ENCODE data around the gene EARS2. TPM values are rescaled to one million over a fixed set of nuclear protein-coding genes. Genes with fewer than 3 reads are reported as not detected.
A peak's percentile ranks its signal among the peaks of the same experiment; 100 is the strongest.

Gene EARS2
- total and polyA plus RNA-seq, 9 of the 15 experiments (the other 6 are each of a cell fraction or from before 2014, with no cell fraction given) = 17.6 to 58.6 (median 36.3) TPM

DNA sequence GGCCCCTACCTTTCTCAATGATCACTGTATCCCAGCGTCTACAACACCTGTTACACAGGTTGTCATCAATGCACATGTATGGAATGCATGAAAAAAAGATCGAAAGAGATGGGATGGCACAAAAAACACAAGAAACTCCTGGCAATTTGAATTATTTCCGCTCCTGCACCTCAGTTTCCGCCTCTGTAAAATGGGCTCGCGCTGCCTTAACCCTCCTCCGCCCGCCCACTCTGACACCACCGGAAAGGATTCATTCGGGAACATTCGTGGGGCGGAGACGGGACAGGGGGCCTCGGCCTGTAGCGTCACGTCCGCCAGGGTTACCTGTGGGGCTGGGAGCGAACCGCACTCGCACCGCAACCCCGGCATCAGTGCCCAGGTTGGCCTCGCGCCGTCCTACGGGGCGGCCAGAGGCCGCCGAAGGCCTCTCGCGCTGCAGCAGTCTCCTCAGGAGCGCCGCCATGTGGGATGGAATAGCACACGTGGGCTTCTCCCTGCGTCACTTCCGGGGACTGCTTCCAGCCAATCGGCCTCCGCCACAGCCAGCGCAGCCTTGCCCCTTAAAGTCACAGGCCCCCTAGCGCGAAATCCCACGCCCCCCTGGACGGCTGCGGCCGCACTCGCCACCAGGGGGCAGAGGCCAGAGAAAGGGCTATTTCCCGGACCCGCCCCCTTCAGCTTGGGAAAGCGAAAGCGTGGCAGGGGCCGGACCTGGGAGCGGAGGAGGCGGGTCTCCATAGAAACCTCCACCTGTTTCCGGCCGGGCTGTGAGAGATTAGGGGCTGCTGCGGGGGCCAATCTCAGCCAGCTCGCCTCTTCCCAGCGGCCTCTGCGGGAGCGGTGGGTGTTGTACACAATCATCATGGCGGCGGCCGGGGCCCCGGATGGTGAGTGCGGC is at the start of gene EARS2, which contains the start of gene UBFD1 (continued):
- TF ChIP-seq, protein P1, sequence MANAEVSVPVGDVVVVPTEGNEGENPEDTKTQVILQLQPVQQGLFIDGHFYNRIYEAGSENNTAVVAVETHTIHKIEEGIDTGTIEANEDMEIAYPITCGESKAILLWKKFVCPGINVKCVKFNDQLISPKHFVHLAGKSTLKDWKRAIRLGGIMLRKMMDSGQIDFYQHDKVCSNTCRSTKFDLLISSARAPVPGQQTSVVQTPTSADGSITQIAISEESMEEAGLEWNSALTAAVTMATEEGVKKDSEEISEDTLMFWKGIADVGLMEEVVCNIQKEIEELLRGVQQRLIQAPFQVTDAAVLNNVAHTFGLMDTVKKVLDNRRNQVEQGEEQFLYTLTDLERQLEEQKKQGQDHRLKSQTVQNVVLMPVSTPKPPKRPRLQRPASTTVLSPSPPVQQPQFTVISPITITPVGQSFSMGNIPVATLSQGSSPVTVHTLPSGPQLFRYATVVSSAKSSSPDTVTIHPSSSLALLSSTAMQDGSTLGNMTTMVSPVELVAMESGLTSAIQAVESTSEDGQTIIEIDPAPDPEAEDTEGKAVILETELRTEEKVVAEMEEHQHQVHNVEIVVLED (CRISPR knock-in tag; IDR thresholded peaks at IDR 0.05) = no peak
- TF ChIP-seq, protein P2, sequence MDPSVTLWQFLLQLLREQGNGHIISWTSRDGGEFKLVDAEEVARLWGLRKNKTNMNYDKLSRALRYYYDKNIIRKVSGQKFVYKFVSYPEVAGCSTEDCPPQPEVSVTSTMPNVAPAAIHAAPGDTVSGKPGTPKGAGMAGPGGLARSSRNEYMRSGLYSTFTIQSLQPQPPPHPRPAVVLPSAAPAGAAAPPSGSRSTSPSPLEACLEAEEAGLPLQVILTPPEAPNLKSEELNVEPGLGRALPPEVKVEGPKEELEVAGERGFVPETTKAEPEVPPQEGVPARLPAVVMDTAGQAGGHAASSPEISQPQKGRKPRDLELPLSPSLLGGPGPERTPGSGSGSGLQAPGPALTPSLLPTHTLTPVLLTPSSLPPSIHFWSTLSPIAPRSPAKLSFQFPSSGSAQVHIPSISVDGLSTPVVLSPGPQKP (CRISPR knock-in tag; IDR thresholded peaks at IDR 0.05) = no peak
- TF ChIP-seq, protein P3, sequence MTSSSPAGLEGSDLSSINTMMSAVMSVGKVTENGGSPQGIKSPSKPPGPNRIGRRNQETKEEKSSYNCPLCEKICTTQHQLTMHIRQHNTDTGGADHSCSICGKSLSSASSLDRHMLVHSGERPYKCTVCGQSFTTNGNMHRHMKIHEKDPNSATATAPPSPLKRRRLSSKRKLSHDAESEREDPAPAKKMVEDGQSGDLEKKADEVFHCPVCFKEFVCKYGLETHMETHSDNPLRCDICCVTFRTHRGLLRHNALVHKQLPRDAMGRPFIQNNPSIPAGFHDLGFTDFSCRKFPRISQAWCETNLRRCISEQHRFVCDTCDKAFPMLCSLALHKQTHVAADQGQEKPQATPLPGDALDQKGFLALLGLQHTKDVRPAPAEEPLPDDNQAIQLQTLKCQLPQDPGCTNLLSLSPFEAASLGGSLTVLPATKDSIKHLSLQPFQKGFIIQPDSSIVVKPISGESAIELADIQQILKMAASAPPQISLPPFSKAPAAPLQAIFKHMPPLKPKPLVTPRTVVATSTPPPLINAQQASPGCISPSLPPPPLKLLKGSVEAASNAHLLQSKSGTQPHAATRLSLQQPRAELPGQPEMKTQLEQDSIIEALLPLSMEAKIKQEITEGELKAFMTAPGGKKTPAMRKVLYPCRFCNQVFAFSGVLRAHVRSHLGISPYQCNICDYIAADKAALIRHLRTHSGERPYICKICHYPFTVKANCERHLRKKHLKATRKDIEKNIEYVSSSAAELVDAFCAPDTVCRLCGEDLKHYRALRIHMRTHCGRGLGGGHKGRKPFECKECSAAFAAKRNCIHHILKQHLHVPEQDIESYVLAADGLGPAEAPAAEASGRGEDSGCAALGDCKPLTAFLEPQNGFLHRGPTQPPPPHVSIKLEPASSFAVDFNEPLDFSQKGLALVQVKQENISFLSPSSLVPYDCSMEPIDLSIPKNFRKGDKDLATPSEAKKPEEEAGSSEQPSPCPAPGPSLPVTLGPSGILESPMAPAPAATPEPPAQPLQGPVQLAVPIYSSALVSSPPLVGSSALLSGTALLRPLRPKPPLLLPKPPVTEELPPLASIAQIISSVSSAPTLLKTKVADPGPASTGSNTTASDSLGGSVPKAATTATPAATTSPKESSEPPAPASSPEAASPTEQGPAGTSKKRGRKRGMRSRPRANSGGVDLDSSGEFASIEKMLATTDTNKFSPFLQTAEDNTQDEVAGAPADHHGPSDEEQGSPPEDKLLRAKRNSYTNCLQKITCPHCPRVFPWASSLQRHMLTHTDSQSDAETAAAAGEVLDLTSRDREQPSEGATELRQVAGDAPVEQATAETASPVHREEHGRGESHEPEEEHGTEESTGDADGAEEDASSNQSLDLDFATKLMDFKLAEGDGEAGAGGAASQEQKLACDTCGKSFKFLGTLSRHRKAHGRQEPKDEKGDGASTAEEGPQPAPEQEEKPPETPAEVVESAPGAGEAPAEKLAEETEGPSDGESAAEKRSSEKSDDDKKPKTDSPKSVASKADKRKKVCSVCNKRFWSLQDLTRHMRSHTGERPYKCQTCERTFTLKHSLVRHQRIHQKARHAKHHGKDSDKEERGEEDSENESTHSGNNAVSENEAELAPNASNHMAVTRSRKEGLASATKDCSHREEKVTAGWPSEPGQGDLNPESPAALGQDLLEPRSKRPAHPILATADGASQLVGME (CRISPR knock-in tag; IDR thresholded peaks at IDR 0.05) = peak; percentile 90
- TF ChIP-seq ARHGAP35 (IDR thresholded peaks at IDR 0.05; ENCODE audit: partially characterized antibody) (no peak), ZKSCAN3 (CRISPR knock-in tag; IDR thresholded peaks at IDR 0.05) (no peak), ARNT (IDR thresholded peaks at IDR 0.05) (peak; percentile 75 to 86), PRPF4 (IDR thresholded peaks at IDR 0.05; ENCODE audit: insufficient read depth, low read depth, low read length, poor library complexity, severe bottlenecking) (peak; percentile 79), FOXJ2 (tag; IDR thresholded peaks at IDR 0.05) (peak; percentile 59; the same call in 1 of the 2 replicates), NFE2L1 (tag; IDR thresholded peaks at IDR 0.05; ENCODE audit: borderline replicate concordance, low read depth) (no peak), ZNF239 (CRISPR knock-in tag; IDR thresholded peaks at IDR 0.05) (no peak), ZBED1 (IDR thresholded peaks at IDR 0.05) (no peak)
- TF ChIP-seq, protein P4, sequence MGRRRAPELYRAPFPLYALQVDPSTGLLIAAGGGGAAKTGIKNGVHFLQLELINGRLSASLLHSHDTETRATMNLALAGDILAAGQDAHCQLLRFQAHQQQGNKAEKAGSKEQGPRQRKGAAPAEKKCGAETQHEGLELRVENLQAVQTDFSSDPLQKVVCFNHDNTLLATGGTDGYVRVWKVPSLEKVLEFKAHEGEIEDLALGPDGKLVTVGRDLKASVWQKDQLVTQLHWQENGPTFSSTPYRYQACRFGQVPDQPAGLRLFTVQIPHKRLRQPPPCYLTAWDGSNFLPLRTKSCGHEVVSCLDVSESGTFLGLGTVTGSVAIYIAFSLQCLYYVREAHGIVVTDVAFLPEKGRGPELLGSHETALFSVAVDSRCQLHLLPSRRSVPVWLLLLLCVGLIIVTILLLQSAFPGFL (CRISPR knock-in tag; IDR thresholded peaks at IDR 0.05) = no peak
- TF ChIP-seq, protein P5, sequence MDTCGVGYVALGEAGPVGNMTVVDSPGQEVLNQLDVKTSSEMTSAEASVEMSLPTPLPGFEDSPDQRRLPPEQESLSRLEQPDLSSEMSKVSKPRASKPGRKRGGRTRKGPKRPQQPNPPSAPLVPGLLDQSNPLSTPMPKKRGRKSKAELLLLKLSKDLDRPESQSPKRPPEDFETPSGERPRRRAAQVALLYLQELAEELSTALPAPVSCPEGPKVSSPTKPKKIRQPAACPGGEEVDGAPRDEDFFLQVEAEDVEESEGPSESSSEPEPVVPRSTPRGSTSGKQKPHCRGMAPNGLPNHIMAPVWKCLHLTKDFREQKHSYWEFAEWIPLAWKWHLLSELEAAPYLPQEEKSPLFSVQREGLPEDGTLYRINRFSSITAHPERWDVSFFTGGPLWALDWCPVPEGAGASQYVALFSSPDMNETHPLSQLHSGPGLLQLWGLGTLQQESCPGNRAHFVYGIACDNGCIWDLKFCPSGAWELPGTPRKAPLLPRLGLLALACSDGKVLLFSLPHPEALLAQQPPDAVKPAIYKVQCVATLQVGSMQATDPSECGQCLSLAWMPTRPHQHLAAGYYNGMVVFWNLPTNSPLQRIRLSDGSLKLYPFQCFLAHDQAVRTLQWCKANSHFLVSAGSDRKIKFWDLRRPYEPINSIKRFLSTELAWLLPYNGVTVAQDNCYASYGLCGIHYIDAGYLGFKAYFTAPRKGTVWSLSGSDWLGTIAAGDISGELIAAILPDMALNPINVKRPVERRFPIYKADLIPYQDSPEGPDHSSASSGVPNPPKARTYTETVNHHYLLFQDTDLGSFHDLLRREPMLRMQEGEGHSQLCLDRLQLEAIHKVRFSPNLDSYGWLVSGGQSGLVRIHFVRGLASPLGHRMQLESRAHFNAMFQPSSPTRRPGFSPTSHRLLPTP (IDR thresholded peaks at IDR 0.05; ENCODE audit: borderline replicate concordance, extremely low read depth, insufficient read length) = no peak
